Measurements from ENCODE around the gene C6orf163.

- TF ChIP-seq ZNF274 (IDR thresholded peaks at IDR 0.05; ENCODE audit: low read depth, low read length) (no peak), YY1 (IDR thresholded peaks at IDR 0.05; ENCODE audit: insufficient read depth, insufficient read length) (no peak)
Measured at GRCh38 chr6:87342829-87343228, 1.8 kb upstream of the C6orf163 start.

Data from NT2/D1 (cell line).